K562 (cell line): ENCODE results near the gene PADI1. TPM values are rescaled to one million over a fixed set of nuclear protein-coding genes. Genes with fewer than 3 reads are reported as not detected.

ENCODE experiments used
- ATAC-seq: fragments of 200-7000 bp; cut with Tn5 transposase; 3 replicates; pipeline ENCODE4 v1.9.1; 2020; ENCODE audit warnings: moderate library complexity
- BruUV-seq: library from RNA; stranded (reverse); fragments of 400-500 nt; replicated peaks from 2 replicates; lab custom pipeline; 2021; lab: Mats Ljungman, UMichigan
- CTCF ChIA-PET: fragments of 300-600 bp; formaldehyde crosslinking; extraction: SDS; loops from one replicate; lab custom pipeline; 2021; ENCODE audit warnings: low intra/inter-chr PET ratio; lab: Yijun Ruan, JAX
- POLR2A ChIA-PET: fragments of 300-600, 350-650 bp; sonication (Branson Sonifier 250); formaldehyde crosslinking; extraction: SDS; loops from one replicate; lab custom pipeline; 2021; ENCODE audit warnings: antibody characterized with exemption, inconsistent platforms; lab: Yijun Ruan, JAX
- DNase-seq, 4 experiments: peaks; one replicate each; pipeline versions ENCODE4 v3.0.0 to v3.0.0-alpha.2; 2011 to 2018; ENCODE audit warnings: low spot score in 3 of 4, mixed read lengths in 3 of 4; ENCODE audit errors: extremely low read depth in 1 of 4
- FAIRE-seq: peaks from 2 replicates; lab custom pipeline; 2011; peaks lifted over from hg19 to GRCh38; lab: Jason Lieb, UNC
- H2AFZ ChIP-seq: 2 replicates; pipeline ENCODE4 v1.6.0; 2011; ENCODE audit warnings: low read depth, low read length, control low read depth, inconsistent platforms
- H3K27ac ChIP-seq: fragments of 200-600 bp; 3 replicates; pipeline ENCODE4 v1.8.0; 2011; ENCODE audit warnings: low read depth, mild to moderate bottlenecking, control low read depth, inconsistent platforms, low read length, moderate library complexity, mixed read lengths; ENCODE audit errors: extremely low read depth
- H3K27me3 ChIP-seq, 2 experiments: fragments of 300-600 bp in 1 of 2; 2 replicates in 1 of 2; 3 replicates in 1 of 2; pipeline versions ENCODE4 v1.6.0 to v1.8.0; 2011; ENCODE audit warnings: inconsistent platforms in 2 of 2, low read length in 2 of 2, mild to moderate bottlenecking in 1 of 2, mixed read lengths in 1 of 2, moderate library complexity in 1 of 2; ENCODE audit not compliant: control insufficient read depth in 2 of 2, insufficient read depth in 2 of 2
- H3K36me3 ChIP-seq: fragments of 300-600 bp; 3 replicates; pipeline ENCODE4 v1.8.0; 2011; ENCODE audit warnings: mild to moderate bottlenecking, low read length, inconsistent platforms; ENCODE audit not compliant: control insufficient read depth, insufficient read depth
- H3K4me1 ChIP-seq, 2 experiments: fragments of 200-600 bp in 1 of 2; replicated peaks in 1 of 2; 2 replicates in 1 of 2; 3 replicates in 1 of 2; pipeline versions ENCODE4 v1.5.1 to v1.8.0; 2011; ENCODE audit warnings: inconsistent platforms in 2 of 2, low read length in 2 of 2, mild to moderate bottlenecking in 1 of 2, mixed read lengths in 1 of 2, moderate library complexity in 1 of 2; ENCODE audit not compliant: control insufficient read depth in 2 of 2, insufficient read depth in 2 of 2
- H3K4me2 ChIP-seq: 2 replicates; pipeline ENCODE4 v1.6.1; 2011; ENCODE audit warnings: low read length, control low read depth, inconsistent platforms, mixed read lengths; ENCODE audit not compliant: insufficient read depth
- H3K4me3 ChIP-seq: fragments of 200-600 bp; sonication (generic), shearing (Covaris generic); 2 replicates; pipeline ENCODE4 v1.5.1; 2016; ENCODE audit warnings: control low read depth, inconsistent platforms
- H3K79me2 ChIP-seq: fragments of 200-600 bp; 3 replicates; pipeline ENCODE4 v1.8.0; 2011; ENCODE audit warnings: low read length, inconsistent platforms; ENCODE audit not compliant: control insufficient read depth, insufficient read depth
- H3K9ac ChIP-seq, 2 experiments: 2 replicates each; pipeline versions ENCODE4 v1.6.0 to v1.6.1; 2011; ENCODE audit warnings: low read depth in 2 of 2, low read length in 2 of 2, control low read depth in 1 of 2, inconsistent platforms in 1 of 2, mild to moderate bottlenecking in 1 of 2, mixed read lengths in 1 of 2; ENCODE audit not compliant: insufficient read depth in 1 of 2
- H3K9me1 ChIP-seq: one replicate; pipeline ENCODE4 v1.6.0; 2011; ENCODE audit warnings: inconsistent platforms, mild to moderate bottlenecking, low read length, moderate library complexity; ENCODE audit not compliant: control insufficient read depth, insufficient read depth
- H3K9me3 ChIP-seq: replicated peaks from 2 replicates; pipeline ENCODE4 v1.5.1; 2011; ENCODE audit warnings: low read depth, low read length, inconsistent platforms; ENCODE audit not compliant: control insufficient read depth, insufficient read depth
- H4K20me1 ChIP-seq: replicated peaks from 2 replicates; pipeline ENCODE4 v1.6.1; 2011; ENCODE audit warnings: low read length, inconsistent platforms, mixed read lengths; ENCODE audit not compliant: control insufficient read depth, insufficient read depth
- CHD7 ChIP-seq: fragments of 200-600 bp; sonication (generic); IDR thresholded peaks from one replicate; pipeline ENCODE4 v1.6.1; 2012; ENCODE audit warnings: mild to moderate bottlenecking, low read depth, low read length, inconsistent platforms
- HSF4 ChIP-seq: fragments of 250-450 bp; sonication (Bioruptor Pico); IDR thresholded peaks from 2 replicates; pipeline ENCODE4 v2.1.2; 2022; ENCODE audit warnings: mild to moderate bottlenecking, moderate library complexity, borderline replicate concordance
- MYNN ChIP-seq, 2 experiments: sonication (generic); formaldehyde crosslinking in 1 of 2; IDR thresholded peaks; 2 replicates each; pipeline versions ENCODE4 v1.5.0 to v1.6.1; 2016 to 2020; ENCODE audit warnings: antibody characterized with exemption in 1 of 2, missing genetic modification reagents in 1 of 2
- TEAD4 ChIP-seq, 2 experiments: sonication (generic) in 1 of 2; formaldehyde crosslinking in 1 of 2; IDR thresholded peaks; 2 replicates each; pipeline versions ENCODE4 v1.6.1 to v1.8.0; 2012 to 2022; ENCODE audit warnings: borderline replicate concordance in 1 of 2, inconsistent platforms in 1 of 2, low read length in 1 of 2, mild to moderate bottlenecking in 1 of 2, missing genetic modification reagents in 1 of 2
- ZBTB12 ChIP-seq: fragments of 250-450 bp; sonication (Bioruptor Pico); IDR thresholded peaks from 2 replicates; pipeline ENCODE4 v1.4.0; 2020
- ZNF830 ChIP-seq: fragments of 250-450 bp; sonication (Bioruptor Pico); IDR thresholded peaks from 2 replicates; pipeline ENCODE4 v1.5.0; 2021; ENCODE audit warnings: mild to moderate bottlenecking
- WGBS: fragments of 100-300 bp; shearing (Covaris generic); methylation state at CpG from one replicate; pipeline ENCODE4 v1.1.6; 2016; ENCODE audit warnings: low coverage, mixed read lengths; ENCODE audit not compliant: insufficient coverage; ENCODE audit errors: missing lambda C conversion rate; 5-methylcytosine and 5-hydroxymethylcytosine counted together
- in situ Hi-C: fragments of 300-500 bp; cut with MboI; formaldehyde crosslinking; loops from 4 replicates; pipeline ENCODE4 v1.15.0; 2018; ENCODE audit warnings: inconsistent platforms, mixed read lengths
- intact Hi-C: fragments of 100-400 bp; cut with micrococcal nuclease; formaldehyde crosslinking; loops from 2 replicates; pipeline ENCODE4 v1.14.2; 2022
- polyA plus RNA-seq, 8 experiments: library from polyadenylated mRNA; depleted of rRNA in 4 of 8; stranded (reverse) in 5 of 8; unstranded in 3 of 8; fragments of >200 nt; fragmentation: Nextera tagmentation in 2 of 8; fragmentation: Illumina TruSeq in 1 of 8; extraction: Ambion mirVana in 2 of 8; extraction: Trizol in 1 of 8; gene quantifications; 2 replicates each; pipeline versions ENCODE4 v1.2.1 to v1.2.3, GENCODE V29; 2011 to 2014; ENCODE audit warnings: inconsistent platforms in 1 of 8, missing spikeins in 1 of 8
- total RNA-seq, 7 experiments: library from RNA; depleted of rRNA in 6 of 7; stranded (reverse); fragments of >200 nt in 6 of 7; fragmentation: Illumina TruSeq in 2 of 7; extraction: Trizol in 2 of 7; gene quantifications; 2 replicates each; pipeline versions ENCODE4 v1.2.1 to v1.2.3, GENCODE V29; 2011 to 2021; ENCODE audit warnings: low replicate concordance in 1 of 7

PADI1 gene
- total and polyA plus RNA-seq, 9 of the 15 experiments (the other 6 are each of a cell fraction or from before 2014, with no cell fraction given), result not detected

GRCh38 chr1:17183388-17184160 lies 21.4 kb upstream of the PADI1 start:
- no TSS peak for BruUV-seq
- ATAC-seq (no peak), DNase-seq (no peak), FAIRE-seq (no peak)
- Histone ChIP-seq H3K36me3 (no peaks in the 10 kb centered on the region), H3K9me1 (no peaks in the 10 kb centered on the region), H3K4me2 (no peak overlapping the region), H2AFZ (no peak overlapping the region), H3K27me3 (peaks cover 2 to 13% of the 10 kb centered on the region in 2 experiments; a peak in 1 of 5 replicates), H3K9ac (no peak overlapping the region), H3K79me2 (no peaks in the 10 kb centered on the region), H3K4me3 (no peak overlapping the region), H4K20me1 (no peaks in the 10 kb centered on the region), H3K4me1 (no peaks in the 10 kb centered on the region), H3K27ac (no peak overlapping the region), H3K9me3 (no peaks in the 10 kb centered on the region)
- ChIA-PET CTCF (no interaction called here), POLR2A (interaction anchor here (0.7 kb wide), 1 partner anchor 24 kb away, joined by 5 read pairs; no protein-coding TSS in a partner anchor)
- TF ChIP-seq MYNN (IDR thresholded peaks at IDR 0.05) (no peak), MYNN (CRISPR knock-in tag; IDR thresholded peaks at IDR 0.05) (no peak), CHD7 (no peak), ZNF830 (CRISPR knock-in tag) (no peak), TEAD4 (IDR thresholded peaks at IDR 0.05; ENCODE audit: low read length) (no peak), TEAD4 (CRISPR knock-in tag; IDR thresholded peaks at IDR 0.05; ENCODE audit: borderline replicate concordance) (no peak), HSF4 (no peak), ZBTB12 (CRISPR knock-in tag) (no peak)
- in situ Hi-C loops, result no loop called here
- WGBS, result 3% methylated on average over 12 of the region's 12 CpGs
- intact Hi-C loops, result no loop called here
